ENCODE measurements around the gene EEF1AKMT3.
A peak's percentile ranks its signal among the peaks of the same experiment; 100 is the strongest.

Gene EEF1AKMT3

DNA sequence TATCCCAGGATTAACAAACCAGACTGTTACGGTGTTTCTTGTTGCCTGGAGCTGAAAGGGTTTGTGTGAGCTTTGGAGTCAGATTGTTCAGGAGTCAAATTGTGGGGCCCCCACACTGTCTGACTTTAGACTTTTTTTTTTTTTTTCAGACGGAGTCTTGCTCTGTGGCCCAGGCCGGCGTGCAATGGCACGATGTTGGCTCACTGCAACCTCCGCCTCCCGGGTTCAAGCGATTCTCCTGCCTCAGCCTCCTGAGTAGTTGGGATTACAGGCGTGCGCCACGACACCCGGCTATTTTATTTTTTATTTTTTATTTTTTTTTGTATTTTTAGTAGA is 11.0 kb downstream of the EEF1AKMT3 start:
- DNase-seq (ENCODE audit: low spot score): no peak

GRCh38 chr12:57783861-57784260 is 11.4 kb downstream of the EEF1AKMT3 start:
- DNase-seq (ENCODE audit: low spot score): no peak

- DNase-seq (ENCODE audit: low spot score): no peak
Observed at GRCh38 chr12:57793920-57794319, 21.5 kb downstream of the EEF1AKMT3 start.

GRCh38 chr12:57795354-57795753 is 22.9 kb downstream of the EEF1AKMT3 start:
- DNase-seq (ENCODE audit: low spot score): no peak

DNA sequence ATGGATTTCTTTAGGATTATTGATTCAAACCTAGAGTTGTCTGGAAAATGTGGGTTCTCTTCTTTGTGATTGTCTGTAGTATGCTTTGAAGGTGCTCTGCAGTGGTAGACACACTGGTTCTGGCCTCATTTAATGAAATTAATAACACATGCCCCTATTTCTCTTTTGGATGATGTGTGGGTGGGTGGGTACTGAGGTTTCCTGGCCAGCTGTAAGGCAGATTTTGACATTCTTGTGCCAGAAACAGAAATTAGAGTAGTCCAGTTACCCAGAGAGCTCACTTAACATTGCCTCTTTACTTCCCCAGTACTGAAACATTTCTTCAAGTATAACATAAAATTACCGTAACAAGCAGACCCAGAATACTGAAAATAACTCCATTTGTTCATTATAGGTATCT is 24.6 kb downstream of the EEF1AKMT3 start:
- DNase-seq (ENCODE audit: low spot score): no peak

DNA sequence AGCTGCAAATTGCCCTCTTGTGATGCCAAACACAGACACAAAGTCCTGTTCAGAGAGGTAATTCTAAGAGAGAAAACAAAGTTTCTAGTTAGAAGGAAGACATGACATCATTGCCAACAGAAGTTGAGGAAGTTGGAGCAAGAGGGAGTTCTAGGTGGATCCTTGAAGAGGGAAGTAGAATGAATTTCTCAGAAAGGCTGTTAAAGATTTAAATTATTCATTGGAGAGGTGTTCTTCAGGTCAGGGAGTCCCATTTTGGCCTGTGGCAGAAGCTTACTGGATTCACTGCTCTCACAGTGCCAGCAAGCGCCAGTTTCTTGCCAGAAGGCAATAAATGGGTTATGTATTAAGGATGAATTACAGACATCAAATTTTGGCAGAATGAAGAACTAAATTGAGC is 25.5 kb downstream of the EEF1AKMT3 start:
- DNase-seq (ENCODE audit: low spot score): no peak

DNA sequence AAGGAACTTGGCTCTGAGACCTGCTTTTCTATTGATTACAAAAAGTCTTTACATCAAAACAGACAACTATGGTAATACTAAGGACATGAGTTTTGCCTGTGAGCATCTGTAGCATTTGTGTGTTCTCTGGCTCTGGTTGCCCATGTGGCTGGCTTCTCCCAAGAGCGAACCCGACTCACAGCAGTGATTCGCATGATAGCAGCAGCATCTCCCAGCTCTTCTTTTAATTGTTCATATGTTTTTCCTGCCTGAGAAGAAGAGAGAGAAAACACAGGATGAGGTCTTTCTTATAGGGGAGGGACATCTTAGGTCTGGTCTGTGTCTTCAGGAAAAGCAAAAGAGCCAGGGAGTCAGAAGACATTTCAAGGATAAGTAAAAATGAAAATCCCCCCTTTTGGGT is 28.6 kb downstream of the EEF1AKMT3 start:
- DNase-seq (ENCODE audit: low spot score): no peak

- no peak for DNase-seq (ENCODE audit: low spot score)
Observed at GRCh38 chr12:57802607-57803006, 30.2 kb downstream of the EEF1AKMT3 start.

GRCh38 chr12:57803319-57803893 is 31.0 kb downstream of the EEF1AKMT3 start:
- DNase-seq (ENCODE audit: low spot score): peak; percentile 35

- DNase-seq (ENCODE audit: low spot score): no peak
Observed at GRCh38 chr12:57806677-57807076, 34.3 kb downstream of the EEF1AKMT3 start.

GRCh38 chr12:57807285-57807684 is 34.9 kb downstream of the EEF1AKMT3 start:
- no peak for DNase-seq (ENCODE audit: low spot score)

GRCh38 chr12:57808351-57808750 is 35.9 kb downstream of the EEF1AKMT3 start:
- no peak for DNase-seq (ENCODE audit: low spot score)

- no peak for DNase-seq (ENCODE audit: low spot score)
Observed at GRCh38 chr12:57809425-57809824, 37.0 kb downstream of the EEF1AKMT3 start.

DNA sequence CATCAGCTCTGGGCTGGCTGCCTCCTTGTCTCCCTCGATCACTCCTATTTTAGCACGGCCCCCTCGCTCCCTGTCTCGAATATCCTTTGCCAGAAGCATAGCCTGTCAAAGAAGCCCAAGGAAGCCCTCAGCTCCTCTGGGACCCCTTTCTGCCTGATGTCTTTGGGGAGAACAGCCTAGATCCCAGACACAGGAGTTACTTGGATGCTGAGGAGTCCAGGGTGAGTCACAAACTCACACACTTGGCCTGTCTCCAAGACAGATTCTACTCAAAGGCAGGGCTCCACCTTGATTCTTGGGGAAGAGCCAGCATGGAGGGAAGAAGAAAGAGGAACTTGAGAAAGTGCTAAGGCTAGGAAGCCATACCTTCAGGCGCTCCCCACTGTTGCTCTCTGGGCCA is 38.0 kb downstream of the EEF1AKMT3 start:
- DNase-seq (ENCODE audit: low spot score): no peak

- no peak for DNase-seq (ENCODE audit: low spot score)
Observed at GRCh38 chr12:57811028-57811755, 38.8 kb downstream of the EEF1AKMT3 start.

DNA sequence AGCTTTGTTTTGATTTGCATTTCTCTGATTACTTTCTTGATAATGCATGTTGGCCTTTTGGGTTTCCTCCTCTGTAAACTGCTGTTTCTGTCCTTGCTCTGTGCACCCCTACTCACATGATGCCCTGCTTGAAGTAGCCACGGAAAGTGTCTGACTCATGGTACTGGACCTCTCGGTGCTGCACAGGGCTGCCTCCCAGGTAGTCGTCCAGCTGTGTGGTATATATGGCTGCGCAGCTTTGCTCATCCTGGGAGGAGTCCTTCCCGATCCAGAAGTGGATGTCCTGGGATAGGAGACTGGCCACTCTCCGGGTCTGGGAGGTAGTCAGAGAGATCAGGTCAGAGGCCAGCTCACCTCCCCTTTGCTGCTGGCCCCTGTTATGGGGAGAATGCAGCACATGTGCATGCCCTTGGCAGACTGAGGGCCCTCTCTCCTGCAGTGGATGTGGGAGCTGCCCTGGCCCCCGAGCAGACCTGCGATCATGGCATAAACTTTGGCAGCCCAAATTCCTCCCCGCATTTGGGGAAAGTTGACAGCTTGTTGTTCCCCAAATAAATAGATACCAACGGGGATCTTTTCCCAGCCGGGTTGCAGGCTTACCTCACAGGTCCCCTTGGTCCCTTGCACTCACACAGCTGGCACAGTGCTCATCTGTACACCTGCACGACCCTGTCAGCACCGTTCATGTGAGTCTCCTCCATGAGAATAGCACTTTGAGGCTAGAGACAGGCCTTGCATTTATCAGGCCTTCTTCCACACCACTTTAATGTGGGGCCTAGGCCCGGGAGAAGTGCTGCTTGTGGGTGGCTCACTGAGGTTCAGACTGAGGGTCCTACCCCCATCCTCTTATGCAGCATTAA is 40.9 kb downstream of the EEF1AKMT3 start:
- no peak for DNase-seq (ENCODE audit: low spot score)

DNA sequence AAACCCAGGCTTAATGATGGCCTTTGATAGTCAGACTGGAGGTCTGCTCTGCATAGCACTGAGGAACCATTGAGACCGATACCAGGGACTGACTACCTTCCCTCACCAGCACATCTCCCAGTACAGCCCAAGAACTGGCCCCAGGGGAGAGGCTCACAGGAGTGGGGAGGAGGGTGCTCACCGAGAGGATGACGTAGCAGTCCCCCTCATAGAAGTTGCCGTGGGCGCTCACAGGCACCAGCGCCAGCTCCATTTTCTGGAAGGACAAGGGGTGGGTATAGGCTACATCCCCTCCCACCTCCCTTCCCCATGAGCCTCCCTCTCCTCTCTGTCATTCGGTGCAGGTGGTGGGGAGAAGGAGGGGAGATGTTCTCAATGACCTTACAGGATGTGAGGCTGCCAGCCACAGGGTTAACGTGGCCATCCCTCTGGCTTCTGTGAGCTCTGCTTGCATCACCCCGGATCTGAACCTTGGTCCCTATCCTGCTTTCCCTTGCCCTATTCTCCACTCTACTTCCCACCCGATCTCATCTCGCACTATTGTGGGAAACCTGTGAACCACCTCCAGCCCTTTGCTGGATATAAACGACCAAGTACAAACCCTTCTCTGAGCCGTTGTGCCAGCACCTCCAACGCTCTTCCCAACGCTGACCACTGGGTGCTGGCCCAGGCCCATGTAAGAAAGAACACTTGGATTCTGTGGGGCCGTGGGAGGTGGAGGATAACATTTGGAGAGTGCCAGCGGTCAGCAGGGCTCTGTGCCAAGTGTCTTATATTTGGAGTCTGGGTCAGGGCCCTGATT is 41.8 kb downstream of the EEF1AKMT3 start:
- no peak for DNase-seq (ENCODE audit: low spot score)

- DNase-seq (ENCODE audit: low spot score): no peak
Observed at GRCh38 chr12:57815177-57816000, 43.0 kb downstream of the EEF1AKMT3 start.

- DNase-seq (ENCODE audit: low spot score): no peak
Observed at GRCh38 chr12:57816001-57816854, 43.8 kb downstream of the EEF1AKMT3 start.

DNA sequence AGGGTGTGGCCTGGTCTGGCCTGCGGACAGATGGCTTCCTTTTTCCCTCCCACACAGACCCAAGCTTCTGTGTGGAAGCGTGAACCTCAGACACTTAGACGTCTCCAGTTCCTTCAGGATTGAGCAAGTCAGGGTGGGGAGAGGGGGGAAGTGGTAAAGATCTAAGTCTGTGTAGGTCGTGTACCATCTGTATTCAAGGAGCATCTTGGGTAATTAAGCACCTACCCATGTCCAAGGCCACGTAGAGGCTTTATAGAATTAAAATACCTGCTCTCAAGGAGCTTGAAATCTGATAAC is 44.4 kb downstream of the EEF1AKMT3 start:
- no peak for DNase-seq (ENCODE audit: low spot score)
